Thoracic aorta (tissue), 2 donors: Measurements from ENCODE around the gene SGTA. TPM values are rescaled to one million over a fixed set of nuclear protein-coding genes. Genes with fewer than 3 reads are reported as not detected.
"Not testable (repeated sequence)": the region's sequence is repeated elsewhere in the genome, so short reads cannot be mapped to it uniquely, and the experiment has no call there.

Source experiments
- ATAC-seq: fragments of 150-250 bp; one replicate; pipeline ENCODE4 v1.8.0; 2017; ENCODE audit warnings: low read depth; ENCODE audit not compliant: insufficient number of reproducible peaks, low FRiP score
- DNase-seq: peaks from one replicate; pipeline ENCODE4 v3.0.0-alpha.2; 2020; ENCODE audit warnings: low spot score
- H3K27ac ChIP-seq, 2 donors: fragments of 200-600 bp; sonication (generic); 1 replicate in 1 of 2; 2 replicates in 1 of 2; pipeline ENCODE4 v1.5.1; 2016; ENCODE audit warnings: mild to moderate bottlenecking in 2 of 2, moderate library complexity in 2 of 2
- H3K27me3 ChIP-seq: fragments of 200-600 bp; sonication (generic); replicated peaks from 2 replicates; pipeline ENCODE4 v1.6.0; 2016; ENCODE audit warnings: mild to moderate bottlenecking; ENCODE audit not compliant: insufficient read depth
- H3K36me3 ChIP-seq: fragments of 200-600 bp; sonication (generic); one replicate; pipeline ENCODE4 v1.5.1; 2016
- H3K4me1 ChIP-seq, 2 donors: fragments of 200-600 bp; sonication (generic); 1 replicate in 1 of 2; 2 replicates in 1 of 2; pipeline versions ENCODE4 v1.5.1 to v1.6.0; 2016; ENCODE audit warnings: low read depth in 2 of 2, mild to moderate bottlenecking in 1 of 2; ENCODE audit not compliant: control insufficient read depth in 1 of 2
- H3K4me3 ChIP-seq: fragments of 200-600 bp; sonication (generic); 2 replicates; pipeline ENCODE4 v1.5.1; 2016; ENCODE audit warnings: mild to moderate bottlenecking
- H3K9me3 ChIP-seq: fragments of 200-600 bp; sonication (generic); 2 replicates; pipeline ENCODE4 v1.5.1; 2016
- CTCF ChIP-seq: fragments of 200-600 bp; sonication (generic); IDR thresholded peaks from one replicate; pipeline ENCODE4 v1.5.1; 2019; ENCODE audit warnings: antibody characterized with exemption
- total RNA-seq, 2 donors: library from RNA; depleted of rRNA; stranded (reverse); fragments of >200 nt; gene quantifications; one replicate each; pipeline versions ENCODE4 v1.1.0 to v1.2.3, GENCODE V29; 2016

SGTA gene
- total RNA-seq, 2 donors from 2014 or later: 43.7 to 46.4 TPM

- TF ChIP-seq CTCF: no peak
- H3K9me3 ChIP-seq: no peaks in the 10 kb centered on the region
- H3K36me3 ChIP-seq: peaks cover 10% of the 10 kb centered on the region
- H3K4me3 ChIP-seq: no peak overlapping the region
- no peak for ATAC-seq
- H3K4me1 ChIP-seq: peaks cover 6 to 12% of the 10 kb centered on the region in 2 donors
- H3K27ac ChIP-seq: no peak overlapping the region
- no peak for DNase-seq
- H3K27me3 ChIP-seq: no peaks in the 10 kb centered on the region
These were observed 40.6 kb upstream of the SGTA start for GRCh38 chr19:2823646-2824045.

DNA sequence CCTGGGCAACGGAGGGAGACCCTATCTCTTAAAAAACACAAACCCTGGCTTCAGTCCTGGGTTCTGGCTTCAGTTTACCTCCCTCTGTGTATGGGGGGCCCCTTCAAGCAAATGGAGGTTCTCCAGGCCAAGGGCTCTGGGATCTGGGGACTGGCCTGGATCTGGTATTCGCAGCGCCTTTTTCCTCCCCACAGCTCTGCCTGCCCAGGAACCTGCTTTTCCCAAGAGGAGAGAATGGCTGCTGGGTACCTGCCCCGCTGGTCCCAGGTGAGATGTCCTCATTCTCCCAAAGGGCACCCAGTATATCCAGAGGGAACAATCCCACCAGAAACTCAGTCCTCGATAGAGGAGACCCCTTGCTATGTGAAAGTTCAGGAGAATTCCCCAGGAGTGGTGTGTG, 39.8 kb upstream of the SGTA start:
- TF ChIP-seq CTCF: no peak
- no peak for DNase-seq
- ATAC-seq: no peak
- Histone ChIP-seq H3K27me3 (no peaks in the 10 kb centered on the region), H3K36me3 (peaks cover 4% of the 10 kb centered on the region), H3K4me3 (no peak overlapping the region), H3K27ac (no peak overlapping the region), H3K9me3 (no peaks in the 10 kb centered on the region), H3K4me1 (peaks cover 6 to 12% of the 10 kb centered on the region in 2 donors)

DNA sequence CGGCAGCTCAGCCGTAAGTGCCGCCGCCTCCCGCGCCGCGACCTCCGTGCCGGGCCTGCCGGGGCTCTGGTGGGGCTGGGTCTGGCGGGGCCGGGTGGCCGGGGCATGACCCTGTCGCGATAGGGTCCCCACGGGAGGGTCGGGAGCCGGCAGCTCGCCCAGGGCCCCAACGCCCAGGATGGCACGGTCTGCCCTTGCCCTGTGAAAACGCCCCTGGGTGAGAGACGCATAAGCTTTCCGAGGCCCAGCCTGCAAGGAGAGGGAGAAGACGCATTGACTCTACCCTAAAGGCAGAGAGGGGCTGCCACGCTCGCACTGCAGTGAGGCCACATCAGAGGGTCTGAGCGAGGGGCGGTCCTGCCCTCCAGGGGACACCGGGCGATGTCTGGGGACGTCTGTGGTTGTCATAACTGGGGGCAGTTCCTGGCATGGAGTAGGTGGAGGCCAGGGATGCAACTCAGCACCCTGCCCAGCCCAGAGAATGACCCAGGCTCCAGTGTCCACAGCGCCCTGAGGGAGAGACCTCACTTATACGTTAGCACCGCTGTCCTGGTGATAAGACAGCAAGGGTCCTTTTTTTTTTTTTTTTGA, 37.1 kb upstream of the SGTA start:
- H3K9me3 ChIP-seq: no peaks in the 10 kb centered on the region
- H3K4me3 ChIP-seq: peak overlapping the region; percentile 90
- peaks cover 6 to 12% of the 10 kb centered on the region in 2 donors for H3K4me1 ChIP-seq
- no peak overlapping the region for H3K27ac ChIP-seq
- DNase-seq (no peak), ATAC-seq (no peak)
- no peak for TF ChIP-seq CTCF
- H3K27me3 ChIP-seq: no peaks in the 10 kb centered on the region
- H3K36me3 ChIP-seq: no peaks in the 10 kb centered on the region

DNA sequence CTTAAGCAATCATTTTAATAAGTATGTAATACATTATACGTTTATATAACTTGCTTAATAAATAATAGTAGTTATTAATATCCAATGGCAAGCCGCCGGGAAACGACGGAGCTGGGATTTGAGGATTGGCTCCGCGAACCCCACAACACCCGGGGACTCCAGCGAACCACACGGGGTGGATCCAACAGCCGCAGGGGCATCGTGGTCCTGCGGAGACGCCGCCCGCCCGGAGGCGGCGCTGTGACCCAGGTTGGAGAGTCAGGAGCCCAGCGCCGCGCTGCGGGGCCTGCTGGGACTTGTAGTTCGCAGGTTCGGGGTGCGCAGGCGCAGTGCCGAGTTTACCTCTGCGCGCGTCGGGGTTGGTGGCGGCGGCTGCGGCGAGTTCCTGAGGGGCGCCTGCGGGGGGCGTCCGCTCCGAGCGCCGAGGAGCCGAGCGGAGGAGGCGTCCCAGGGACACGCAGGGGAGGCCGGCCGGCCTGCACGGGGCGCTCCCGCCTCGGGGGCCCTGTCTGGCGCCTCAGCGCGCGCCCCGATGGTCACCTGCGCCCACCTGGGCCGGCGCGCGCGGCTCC, 36.6 kb upstream of the SGTA start, which contains the start of gene ZNF554:
ZNF554 (plus strand) TSS at position 329 of the 572 bp plus-strand sequence; CDS start at position 533, 204 bp downstream.
- no peaks in the 10 kb centered on the region for H3K9me3 ChIP-seq
- H3K27ac ChIP-seq: no peak within 1 kb of the TSS
- peaks cover 6 to 12% of the 10 kb centered on the region in 2 donors for H3K4me1 ChIP-seq
- peak; percentile 94 for TF ChIP-seq CTCF
- no peaks in the 10 kb centered on the region for H3K36me3 ChIP-seq
- H3K4me3 ChIP-seq: peak within 1 kb of the TSS; percentile 90
- ATAC-seq: peak; percentile 57
- DNase-seq: peak; percentile 90
- no peaks in the 10 kb centered on the region for H3K27me3 ChIP-seq

DNA sequence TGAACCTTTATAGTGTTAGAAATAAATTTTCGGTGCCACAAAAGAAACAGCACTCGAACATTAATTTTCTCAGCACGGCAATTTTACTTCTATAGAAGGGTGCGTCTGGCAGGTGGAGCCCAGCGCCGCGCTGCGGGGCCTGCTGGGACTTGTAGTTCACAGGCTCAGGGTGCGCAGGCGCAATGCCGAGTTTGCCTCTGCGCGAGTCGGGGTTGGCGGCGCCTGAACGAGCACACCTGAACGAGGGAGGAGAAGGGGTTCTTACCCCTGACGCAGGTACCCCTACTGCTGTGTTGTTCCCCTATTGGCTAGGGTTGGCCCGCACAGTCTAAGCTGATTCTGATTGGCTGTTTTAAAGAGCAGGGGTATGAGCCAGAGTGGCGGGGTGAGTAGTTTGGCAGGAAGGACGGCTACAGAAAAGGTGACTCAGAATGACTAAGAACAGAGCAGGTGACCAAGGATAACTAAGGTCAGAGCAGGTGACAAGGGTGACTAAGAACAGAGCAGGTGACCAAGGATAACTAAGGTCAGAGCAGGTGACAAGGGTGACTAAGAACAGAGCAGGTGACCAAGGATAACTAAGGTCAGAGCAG, 34.3 kb upstream of the SGTA start:
- not testable (repeated sequence) for H3K27ac ChIP-seq, H3K36me3 ChIP-seq, H3K27me3 ChIP-seq, DNase-seq, H3K4me3 ChIP-seq, H3K9me3 ChIP-seq, ATAC-seq
- H3K4me1 ChIP-seq: peaks cover 6 to 12% of the 10 kb centered on the region in 2 donors
